Activated CD4-positive, alpha-beta memory T cell treated with anti-CD3 and anti-CD28 coated beads for 36 hours (primary cell): Measurements from ENCODE around the gene HDDC3. TPM values are rescaled to one million over a fixed set of nuclear protein-coding genes. Genes with fewer than 3 reads are reported as not detected.

Experiments
- CTCF ChIA-PET: fragments of 350-600 bp; sonication (Branson Sonifier 250); formaldehyde crosslinking; loops from one replicate; lab custom pipeline; 2021; ENCODE audit warnings: antibody characterized with exemption, inconsistent platforms; lab: Charles Lee
- POLR2A ChIA-PET: fragments of 350-600 bp; sonication (Branson Sonifier 250); formaldehyde crosslinking; loops from one replicate; lab custom pipeline; 2021; ENCODE audit warnings: antibody characterized with exemption; lab: Charles Lee
- DNase-seq: peaks from one replicate; pipeline ENCODE4 v3.0.0-alpha.2; 2020
- H3K27ac Mint-ChIP-seq: one replicate; pipeline ENCODE4 v1.8.0; 2021; ENCODE audit warnings: mixed read lengths
- H3K27me3 Mint-ChIP-seq: one replicate; pipeline ENCODE4 v1.8.0; 2021; ENCODE audit warnings: mixed read lengths
- H3K36me3 Mint-ChIP-seq: one replicate; pipeline ENCODE4 v1.8.0; 2021; ENCODE audit warnings: mixed read lengths
- H3K4me1 Mint-ChIP-seq: one replicate; pipeline ENCODE4 v1.8.0; 2021; ENCODE audit warnings: low read depth, mixed read lengths
- H3K4me3 Mint-ChIP-seq: one replicate; pipeline ENCODE4 v1.8.0; 2021; ENCODE audit warnings: mild to moderate bottlenecking, mixed read lengths
- H3K9me3 Mint-ChIP-seq: one replicate; pipeline ENCODE4 v1.8.0; 2021; ENCODE audit warnings: mixed read lengths
- intact Hi-C: fragments of 100-400 bp; cut with micrococcal nuclease; formaldehyde crosslinking; loops from one replicate; pipeline ENCODE4 v1.15.1; 2023
- total RNA-seq, 2 experiments: library from RNA; stranded (reverse); gene quantifications; one replicate each; pipeline ENCODE4 v1.2.3, GENCODE V29; 2021

HDDC3 gene
- total RNA-seq, 2 experiments from 2014 or later, result 45.0 to 45.8 TPM

DNA sequence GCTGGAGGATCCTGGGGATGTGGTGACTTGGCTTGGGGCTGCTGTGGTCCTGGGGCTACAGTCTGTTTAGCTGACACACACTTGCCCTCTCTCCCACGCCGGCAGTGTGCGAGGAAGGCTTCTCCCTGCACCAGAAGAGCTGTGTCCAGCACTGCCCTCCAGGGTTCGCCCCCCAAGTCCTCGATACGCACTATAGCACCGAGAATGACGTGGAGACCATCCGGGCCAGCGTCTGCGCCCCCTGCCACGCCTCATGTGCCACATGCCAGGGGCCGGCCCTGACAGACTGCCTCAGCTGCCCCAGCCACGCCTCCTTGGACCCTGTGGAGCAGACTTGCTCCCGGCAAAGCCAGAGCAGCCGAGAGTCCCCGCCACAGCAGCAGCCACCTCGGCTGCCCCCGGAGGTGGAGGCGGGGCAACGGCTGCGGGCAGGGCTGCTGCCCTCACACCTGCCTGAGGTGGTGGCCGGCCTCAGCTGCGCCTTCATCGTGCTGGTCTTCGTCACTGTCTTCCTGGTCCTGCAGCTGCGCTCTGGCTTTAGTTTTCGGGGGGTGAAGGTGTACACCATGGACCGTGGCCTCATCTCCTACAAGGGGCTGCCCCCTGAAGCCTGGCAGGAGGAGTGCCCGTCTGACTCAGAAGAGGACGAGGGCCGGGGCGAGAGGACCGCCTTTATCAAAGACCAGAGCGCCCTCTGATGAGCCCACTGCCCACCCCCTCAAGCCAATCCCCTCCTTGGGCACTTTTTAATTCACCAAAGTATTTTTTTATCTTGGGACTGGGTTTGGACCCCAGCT, 51.0 kb downstream of the HDDC3 start:
- Mint-ChIP-seq H3K27ac (peak overlapping the region; percentile 33), H3K4me3 (no peak overlapping the region), H3K36me3 (peaks cover 48% of the 10 kb centered on the region), H3K4me1 (peaks cover 24% of the 10 kb centered on the region), H3K9me3 (no peaks in the 10 kb centered on the region), H3K27me3 (peaks cover 4% of the 10 kb centered on the region)
- no peak for DNase-seq
- intact Hi-C loops, result loop anchor here (10.0 kb wide), 1 partner anchor 557 kb away; no protein-coding TSS in a partner anchor
- ChIA-PET POLR2A (interaction anchor here (0.7 kb wide), 1 partner anchor 10 kb away, joined by 3 read pairs; no protein-coding TSS in a partner anchor), CTCF (interaction anchor here (0.9 to 1.2 kb wide), 2 partner anchors 20 to 234 kb away, joined by 3 read pairs; no protein-coding TSS in a partner anchor)

DNA sequence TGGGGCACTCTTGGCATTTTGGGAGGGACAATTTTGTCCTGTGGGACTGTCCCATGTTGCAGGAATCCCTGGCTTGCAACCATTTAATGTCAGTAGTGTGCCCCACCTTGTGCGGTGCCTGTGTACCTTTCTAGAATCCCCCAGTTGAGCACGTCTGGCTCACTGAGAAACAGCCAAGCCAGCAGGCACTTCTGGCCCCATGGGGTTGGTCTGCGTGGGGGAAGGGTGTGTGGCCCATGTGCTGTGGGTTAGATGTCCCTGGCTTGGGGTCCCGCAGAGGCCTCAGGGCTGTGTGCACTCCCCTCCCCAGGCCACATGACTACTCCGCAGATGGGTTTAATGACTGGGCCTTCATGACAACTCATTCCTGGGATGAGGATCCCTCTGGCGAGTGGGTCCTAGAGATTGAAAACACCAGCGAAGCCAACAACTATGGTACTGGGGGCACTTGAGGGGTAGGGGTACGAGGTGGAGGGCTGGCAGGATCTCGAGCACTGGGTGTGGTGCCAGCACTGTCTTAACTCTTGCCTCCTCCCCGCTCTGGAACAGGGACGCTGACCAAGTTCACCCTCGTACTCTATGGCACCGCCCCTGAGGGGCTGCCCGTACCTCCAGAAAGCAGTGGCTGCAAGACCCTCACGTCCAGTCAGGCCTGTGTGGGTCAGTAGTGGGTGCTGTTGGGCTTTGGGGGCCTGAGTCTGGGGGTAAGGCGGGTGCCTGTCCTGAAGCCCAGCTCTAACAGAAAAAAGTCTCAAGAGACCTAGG, 51.8 kb downstream of the HDDC3 start:
- Mint-ChIP-seq H3K9me3 (no peaks in the 10 kb centered on the region), H3K27ac (no peak overlapping the region), H3K4me1 (peaks cover 19% of the 10 kb centered on the region), H3K36me3 (peaks cover 55% of the 10 kb centered on the region), H3K27me3 (peaks cover 4% of the 10 kb centered on the region), H3K4me3 (no peak overlapping the region)
- ChIA-PET POLR2A (no interaction called here), CTCF (interaction anchor here (0.9 to 1.2 kb wide), 2 partner anchors 21 to 233 kb away, joined by 3 read pairs; no protein-coding TSS in a partner anchor)
- no peak for DNase-seq
- intact Hi-C loops, result loop anchor here (10.0 kb wide), 1 partner anchor 556 kb away; no protein-coding TSS in a partner anchor

Other genes with a start within 250 kb of the HDDC3 start
- gene BLM, start 215.2 kb downstream of the HDDC3 start, total RNA-seq, result 10 to 100 TPM; 65.6 to 68.7 TPM
- gene FURIN, start 64.0 kb downstream of the HDDC3 start, total RNA-seq, result 100 to 1,000 TPM; 576 to 590 TPM
- gene FES, start 48.0 kb downstream of the HDDC3 start, total RNA-seq, result 10 to 100 TPM; 18.0 to 21.1 TPM
- 10 to 100 TPM; 98.1 to 99.2 TPM for gene MAN2A2, start 29.2 kb downstream of the HDDC3 start, total RNA-seq
- gene UNC45A, start 2.7 kb upstream of the HDDC3 start, total RNA-seq, result 10 to 100 TPM; 71.1 to 74.3 TPM
- gene RCCD1, start 22.3 kb upstream of the HDDC3 start, total RNA-seq, result 10 to 100 TPM; 39.9 to 41.4 TPM
- 100 to 1,000 TPM; 151 to 158 TPM for gene PRC1, start 62.0 kb upstream of the HDDC3 start, total RNA-seq
- gene VPS33B, start 90.0 kb upstream of the HDDC3 start, total RNA-seq, result 10 to 100 TPM; 26.4 to 26.5 TPM
- under 1 TPM; 0.02 to 0.05 TPM for gene SV2B, start 167.7 kb upstream of the HDDC3 start, total RNA-seq